HG03045 (cell line): ENCODE results near the gene RXYLT1.
A peak's percentile ranks its signal among the peaks of the same experiment; 100 is the strongest.

ENCODE experiments used
- ATAC-seq: cut with Tn5 transposase; IDR thresholded peaks from one replicate; pipeline ENCODE4 v1.9.1; 2021; ENCODE audit warnings: mild to moderate bottlenecking, moderate library complexity; ENCODE audit not compliant: unreplicated experiment

RXYLT1 gene

DNA sequence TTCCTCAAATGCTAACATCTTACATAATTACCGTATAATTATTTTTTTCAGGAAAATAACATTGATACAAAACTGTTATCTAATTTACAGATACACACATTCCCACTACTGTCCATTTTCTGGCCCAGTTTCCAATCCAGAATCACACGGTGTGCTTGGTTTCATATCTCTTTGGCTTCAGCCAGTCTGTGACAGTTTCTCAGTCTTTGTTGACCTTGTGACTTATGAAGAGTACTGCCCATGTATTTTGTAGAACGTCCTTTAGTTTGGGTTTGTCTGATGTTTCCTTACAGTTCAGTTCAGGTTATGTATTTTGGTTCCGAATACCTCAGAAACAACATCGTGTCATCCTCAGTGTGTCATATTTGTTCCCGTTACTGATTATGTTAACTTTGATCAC is 16.2 kb downstream of the RXYLT1 start:
- ATAC-seq, result no peak

GRCh38 chr12:63802012-63802608 is 22.4 kb downstream of the RXYLT1 start:
- ATAC-seq, result no peak

DNA sequence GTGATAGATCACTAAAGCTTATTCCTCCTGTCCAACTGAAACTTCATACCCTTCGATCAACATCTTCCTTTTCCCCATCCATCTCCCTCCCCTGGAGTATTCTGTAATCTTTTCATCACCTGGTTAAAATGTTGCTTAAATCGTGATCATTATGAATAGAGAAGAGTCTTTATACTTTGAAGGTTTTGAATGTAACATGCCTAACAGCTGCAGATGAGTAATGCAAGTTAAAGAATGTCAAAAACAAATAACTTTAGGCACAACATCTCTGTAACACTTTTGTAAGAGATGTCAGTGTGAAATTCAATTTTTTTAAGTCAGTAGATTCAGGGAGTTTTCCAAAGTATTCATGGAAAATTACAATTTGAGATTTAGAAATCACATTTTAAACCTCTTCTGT is 25.0 kb downstream of the RXYLT1 start:
- no peak for ATAC-seq

DNA sequence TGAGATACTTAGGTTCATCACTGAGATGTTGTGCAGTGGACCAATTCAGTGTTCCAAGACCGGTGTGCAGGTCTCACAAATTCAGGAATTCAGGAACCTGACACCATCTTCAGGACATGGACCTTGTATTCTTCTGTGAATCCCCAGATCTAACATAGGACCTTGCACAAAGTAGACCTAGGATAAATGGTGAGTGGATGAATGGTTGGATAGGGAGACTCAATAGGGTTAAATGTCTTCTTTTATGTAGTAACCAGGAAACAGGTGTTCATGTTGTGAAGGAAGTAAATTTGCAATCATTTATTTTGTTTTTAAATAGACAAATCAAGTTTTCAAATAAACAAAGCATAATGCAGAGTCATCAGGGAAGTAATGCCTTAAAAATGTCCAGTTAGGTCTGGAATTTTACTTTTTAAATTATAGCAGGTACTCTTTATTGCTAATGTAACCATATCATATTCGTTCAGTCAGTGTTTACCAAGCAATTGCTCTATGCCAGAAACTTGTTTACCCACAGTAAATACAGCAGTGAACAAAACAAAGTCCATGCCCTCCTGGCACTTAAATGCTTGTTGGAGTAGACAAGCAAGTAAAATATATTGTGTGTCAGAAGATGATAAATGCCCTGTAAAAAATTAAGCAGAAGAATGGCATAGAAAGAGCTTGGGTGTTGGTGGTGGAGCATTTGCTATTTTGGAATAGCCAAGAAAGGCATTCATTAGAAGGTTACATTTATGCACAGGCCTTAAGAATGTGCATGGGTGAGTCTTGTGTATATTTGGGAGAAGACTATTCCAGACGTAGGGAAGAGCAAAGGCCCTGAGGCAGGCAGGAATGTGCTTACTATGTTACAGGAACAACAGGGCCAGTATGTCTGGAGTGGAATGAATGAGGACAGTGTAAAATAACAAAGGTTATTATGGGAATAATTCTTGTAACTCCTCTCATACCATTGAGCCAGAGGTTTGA is 26.3 kb downstream of the RXYLT1 start:
- no peak for ATAC-seq

GRCh38 chr12:63808631-63809030 is 28.9 kb downstream of the RXYLT1 start:
- ATAC-seq, result no peak

DNA sequence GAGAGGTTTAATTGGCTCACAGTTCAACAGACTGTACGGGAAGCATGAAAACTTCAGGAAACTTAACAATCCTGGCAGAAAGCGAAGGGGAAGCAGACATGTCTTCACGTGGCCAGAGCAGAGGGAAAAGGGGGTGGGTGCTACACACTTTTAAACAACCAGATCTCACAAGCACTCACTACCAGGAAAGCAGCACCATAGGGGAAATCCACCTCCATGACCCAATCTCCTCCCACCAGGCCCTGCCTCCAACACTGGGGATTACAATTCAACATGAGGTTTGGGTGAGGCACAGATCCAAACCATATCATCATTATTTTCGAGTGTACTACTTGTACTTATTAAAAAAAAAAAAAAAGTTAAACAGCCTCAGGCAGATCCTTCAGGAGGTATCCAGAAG is 29.9 kb downstream of the RXYLT1 start:
- no peak for ATAC-seq

GRCh38 chr12:63811334-63811733 is 31.6 kb downstream of the RXYLT1 start:
- no peak for ATAC-seq

- no peak for ATAC-seq
Measured at GRCh38 chr12:63811755-63812154, 32.0 kb downstream of the RXYLT1 start.

- peak; percentile 32 for ATAC-seq
Measured at GRCh38 chr12:63814146-63814772, 34.5 kb downstream of the RXYLT1 start.

DNA sequence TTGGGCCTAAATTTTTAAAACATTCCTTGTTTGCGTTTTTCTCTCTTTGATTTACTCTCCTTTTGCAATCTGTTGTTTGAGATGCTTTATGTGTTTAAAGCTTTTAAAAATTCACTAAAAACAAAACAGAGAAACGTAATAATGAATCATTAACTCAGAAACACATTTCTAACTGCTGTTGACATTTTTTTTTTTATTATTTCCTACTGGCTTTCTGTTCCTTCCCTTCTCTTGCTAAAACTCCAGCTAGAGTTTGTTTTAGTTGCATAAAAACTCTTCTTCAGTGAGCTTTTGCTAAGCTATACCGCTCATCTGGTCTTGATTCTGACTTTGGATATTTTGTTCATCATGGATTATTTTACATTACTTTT is 35.8 kb downstream of the RXYLT1 start:
- ATAC-seq, result no peak

DNA sequence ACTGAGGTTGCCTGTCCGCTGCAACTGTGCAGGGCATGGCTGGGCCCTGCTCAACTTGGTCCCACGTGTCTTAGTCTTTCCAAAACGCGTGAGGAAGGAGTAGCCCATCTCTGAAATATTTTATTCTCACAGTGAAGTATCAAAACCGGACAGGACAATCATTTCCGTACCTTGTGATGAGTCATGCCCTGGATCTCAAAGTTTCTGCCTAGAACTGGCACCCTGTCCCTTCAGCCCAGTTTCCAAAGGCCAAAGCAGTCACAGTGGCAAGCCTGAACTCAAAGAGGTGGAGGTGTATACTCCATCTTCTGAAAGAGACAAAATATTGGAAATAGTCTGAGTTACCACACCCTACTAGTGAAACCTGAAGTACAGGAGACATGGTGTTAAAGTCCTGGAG is 36.3 kb downstream of the RXYLT1 start:
- ATAC-seq, result no peak

GRCh38 chr12:63820427-63820826 is 40.7 kb downstream of the RXYLT1 start:
- no peak for ATAC-seq

GRCh38 chr12:63821781-63822251 is 42.1 kb downstream of the RXYLT1 start:
- no peak for ATAC-seq

- no peak for ATAC-seq
Measured at GRCh38 chr12:63822352-63822751, 42.6 kb downstream of the RXYLT1 start.

DNA sequence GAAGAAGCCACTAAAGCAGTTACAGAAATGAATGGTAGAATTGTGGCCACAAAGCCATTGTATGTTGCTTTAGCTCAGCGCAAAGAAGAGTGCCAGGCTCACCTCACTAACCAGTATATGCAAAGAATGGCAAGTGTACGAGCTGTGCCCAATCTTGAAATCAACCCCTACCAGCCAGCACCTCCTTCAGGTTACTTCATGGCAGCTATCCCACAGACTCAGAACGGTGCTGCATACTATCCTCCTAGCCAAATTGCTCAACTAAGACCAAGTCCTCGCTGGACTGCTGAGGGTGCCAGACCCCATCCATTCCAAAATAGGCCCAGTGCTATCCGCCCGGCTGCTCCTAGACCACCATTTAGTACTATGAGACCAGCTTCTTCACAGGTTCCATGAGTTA is 43.3 kb downstream of the RXYLT1 start:
- no peak for ATAC-seq

- no peak for ATAC-seq
Measured at GRCh38 chr12:63826006-63826585, 46.4 kb downstream of the RXYLT1 start.

- ATAC-seq, result no peak
Measured at GRCh38 chr12:63828867-63829266, 49.2 kb downstream of the RXYLT1 start.

- no peak for ATAC-seq
Measured at GRCh38 chr12:63836046-63836445, 56.3 kb downstream of the RXYLT1 start.

GRCh38 chr12:63836936-63837335 is 57.2 kb downstream of the RXYLT1 start:
- ATAC-seq, result no peak

GRCh38 chr12:63838411-63838810 is 58.7 kb downstream of the RXYLT1 start:
- ATAC-seq, result no peak

GRCh38 chr12:63841011-63841410 is 61.3 kb downstream of the RXYLT1 start:
- no peak for ATAC-seq
